HTERT RPE-1 (cell line): ENCODE data around the gene SF1.

Experiments used
- in situ Hi-C: fragments of 300-500 bp; cut with MboI; formaldehyde crosslinking; loops from 4 replicates; pipeline ENCODE4 v1.14.3; 2020; ENCODE audit warnings: low sequenced_read_pairs

The SF1 gene

DNA sequence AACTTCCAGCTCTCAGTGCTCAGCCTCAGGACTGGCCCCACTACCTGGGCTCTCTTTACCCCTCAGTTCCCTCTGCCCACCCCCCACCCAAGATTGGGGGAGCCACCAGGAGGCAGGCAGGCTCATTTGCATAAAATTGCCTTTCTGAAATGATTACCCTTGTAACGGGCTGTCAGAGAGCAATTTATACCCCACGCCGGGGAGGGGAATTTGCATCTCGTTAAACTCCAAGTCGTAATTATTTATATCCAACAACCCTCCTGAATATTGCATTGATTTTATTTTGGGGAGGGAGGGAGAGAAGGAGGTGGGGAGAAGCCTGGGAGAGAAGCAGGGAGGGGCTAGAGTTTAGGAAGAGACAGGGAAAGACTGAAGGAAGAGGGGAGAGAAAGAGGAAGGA lies 63.7 kb downstream of the SF1 start:
- in situ Hi-C loops, result no loop called here
